GM21447 (cell line): ENCODE measurements around the gene TMEM61.

ENCODE experiments used
- ATAC-seq: cut with Tn5 transposase; IDR thresholded peaks from one replicate; pipeline ENCODE4 v1.9.1; 2021; ENCODE audit not compliant: unreplicated experiment

Gene TMEM61

GRCh38 chr1:54984131-54984842 is 3.9 kb downstream of the TMEM61 start:
- ATAC-seq = no peak

GRCh38 chr1:54985556-54985955 is 5.1 kb downstream of the TMEM61 start:
- ATAC-seq = no peak

- ATAC-seq = no peak
Observed at GRCh38 chr1:54986025-54986424, 5.6 kb downstream of the TMEM61 start.

- ATAC-seq = no peak
Observed at GRCh38 chr1:54986533-54986932, 6.1 kb downstream of the TMEM61 start.

- ATAC-seq = no peak
Observed at GRCh38 chr1:54987427-54987826, 7.0 kb downstream of the TMEM61 start.

GRCh38 chr1:54987919-54988705 is 7.7 kb downstream of the TMEM61 start:
- ATAC-seq = no peak

- no peak for ATAC-seq
Observed at GRCh38 chr1:54988975-54989374, 8.5 kb downstream of the TMEM61 start.

GRCh38 chr1:54989473-54989872 is 9.0 kb downstream of the TMEM61 start:
- no peak for ATAC-seq

- no peak for ATAC-seq
Observed at GRCh38 chr1:54989968-54990810, 9.8 kb downstream of the TMEM61 start.

- no peak for ATAC-seq
Observed at GRCh38 chr1:54990916-54991315, 10.5 kb downstream of the TMEM61 start.

GRCh38 chr1:54991939-54992338 is 11.5 kb downstream of the TMEM61 start:
- no peak for ATAC-seq

- no peak for ATAC-seq
Observed at GRCh38 chr1:54993140-54993539, 12.7 kb downstream of the TMEM61 start.

GRCh38 chr1:54994355-54994990 is 14.0 kb downstream of the TMEM61 start:
- ATAC-seq = no peak

GRCh38 chr1:54995013-54995760 is 14.8 kb downstream of the TMEM61 start:
- no peak for ATAC-seq

GRCh38 chr1:54995835-54996234 is 15.4 kb downstream of the TMEM61 start:
- no peak for ATAC-seq

- ATAC-seq = peak; percentile 66
Observed at GRCh38 chr1:54996359-54996868, 16.0 kb downstream of the TMEM61 start.

GRCh38 chr1:54996869-54997710 is 16.7 kb downstream of the TMEM61 start:
- ATAC-seq = no peak

GRCh38 chr1:54997711-54997986 is 17.2 kb downstream of the TMEM61 start:
- no peak for ATAC-seq

- no peak for ATAC-seq
Observed at GRCh38 chr1:54998100-54998499, 17.7 kb downstream of the TMEM61 start.
